ENCODE data around the gene ZNF831.
A peak's percentile ranks its signal among the peaks of the same experiment; 100 is the strongest.

The ZNF831 gene

GRCh38 chr20:59247731-59248684, 84.4 kb downstream of the ZNF831 start:
- peak; percentile 32 for DNase-seq (ENCODE audit: low read depth)

GRCh38 chr20:59250293-59250692, 86.7 kb downstream of the ZNF831 start:
- DNase-seq (ENCODE audit: low read depth) = no peak

DNA sequence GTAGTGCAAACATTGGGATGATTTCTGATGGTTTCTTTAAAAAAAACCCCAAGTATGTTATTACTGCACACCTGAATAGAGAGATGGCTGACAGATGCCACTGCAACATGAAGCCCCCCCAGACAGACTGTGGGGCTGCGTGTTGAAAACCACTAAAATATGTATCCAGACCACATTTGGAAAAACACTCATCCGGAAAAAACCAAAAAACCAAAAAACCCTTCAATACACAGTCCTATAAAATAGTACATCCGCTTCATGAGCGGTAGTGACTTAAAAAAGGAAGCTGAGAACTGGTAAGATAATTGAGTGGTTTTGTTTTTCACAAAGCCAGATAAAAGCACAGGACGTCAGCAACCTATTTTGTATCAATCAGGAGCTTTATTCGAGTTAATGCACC, 89.7 kb downstream of the ZNF831 start:
- no peak for DNase-seq (ENCODE audit: low read depth)

DNA sequence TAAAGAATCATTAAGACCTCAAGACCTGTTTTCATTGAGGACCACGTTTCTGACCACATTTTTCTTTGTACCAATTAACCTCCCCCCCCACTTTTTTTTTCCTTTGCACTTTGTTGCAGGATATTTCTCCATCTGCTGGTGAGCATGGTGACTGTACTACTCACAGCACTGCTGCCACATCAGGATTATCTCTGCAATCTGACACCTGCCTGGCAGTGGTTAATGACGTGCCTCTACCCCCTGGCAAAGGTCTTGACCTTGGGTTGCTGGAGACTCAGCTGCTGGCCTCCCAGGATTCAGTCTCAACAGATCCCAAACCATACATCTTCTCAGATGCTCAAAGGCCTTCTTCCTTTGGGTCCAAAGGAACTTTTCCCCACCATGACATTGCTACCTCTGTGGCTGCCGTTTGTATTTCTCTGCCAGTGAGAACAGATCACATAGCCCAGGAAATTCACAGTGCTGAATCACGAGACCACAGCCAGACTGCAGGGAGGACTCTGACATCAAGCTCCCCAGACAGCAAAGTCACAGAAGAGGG, 90.2 kb downstream of the ZNF831 start:
- no peak for DNase-seq (ENCODE audit: low read depth)

DNA sequence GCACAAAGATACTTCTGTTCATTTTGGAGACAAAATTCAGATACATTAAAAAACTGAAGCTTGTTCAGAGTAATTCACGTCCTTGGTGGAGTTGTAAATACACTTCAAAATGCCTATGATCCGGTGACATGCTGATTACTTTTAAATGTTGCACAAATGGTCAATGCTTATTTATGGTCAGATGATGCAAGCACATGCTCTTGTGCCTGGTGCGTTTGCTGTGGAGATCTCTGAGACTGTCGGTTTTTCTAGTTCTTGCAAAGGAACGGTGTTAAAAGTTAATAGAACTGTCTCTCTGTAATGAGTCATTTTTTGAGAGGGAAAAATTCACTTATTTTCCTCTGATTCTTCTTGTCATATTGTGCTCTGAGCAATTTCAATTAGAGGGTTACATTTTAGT, 91.6 kb downstream of the ZNF831 start:
- no peak for DNase-seq (ENCODE audit: low read depth)

- no peak for DNase-seq (ENCODE audit: low read depth)
These were observed 94.6 kb downstream of the ZNF831 start for GRCh38 chr20:59258221-59258621.

- no peak for DNase-seq (ENCODE audit: low read depth)
These were observed 96.3 kb downstream of the ZNF831 start for GRCh38 chr20:59259946-59260345.

- DNase-seq (ENCODE audit: low read depth) = no peak
These were observed 101.7 kb downstream of the ZNF831 start for GRCh38 chr20:59265298-59265697.

DNA sequence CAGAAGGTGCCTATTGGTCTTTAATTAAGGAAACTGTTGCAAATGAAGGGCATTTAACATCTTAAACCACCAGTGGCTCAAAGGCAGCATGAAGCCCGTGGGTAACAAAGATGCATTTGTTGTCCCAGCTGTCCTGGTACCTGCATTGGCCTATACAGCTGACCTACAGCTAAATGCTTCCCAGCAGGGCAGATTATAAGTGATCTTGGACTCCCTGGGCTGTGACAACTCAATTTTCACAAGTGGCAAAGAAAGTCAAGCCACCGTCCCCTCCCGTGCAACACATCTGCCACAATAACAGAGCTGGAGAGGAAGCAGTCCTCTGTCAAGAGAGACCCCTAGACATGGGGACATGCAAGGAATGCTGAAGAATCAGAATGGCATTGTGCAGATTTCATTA, 105.2 kb downstream of the ZNF831 start:
- DNase-seq (ENCODE audit: low read depth) = no peak

- no peak for DNase-seq (ENCODE audit: low read depth)
These were observed 105.9 kb downstream of the ZNF831 start for GRCh38 chr20:59269411-59270025.

GRCh38 chr20:59270380-59270779, 106.8 kb downstream of the ZNF831 start:
- DNase-seq (ENCODE audit: low read depth) = no peak

DNA sequence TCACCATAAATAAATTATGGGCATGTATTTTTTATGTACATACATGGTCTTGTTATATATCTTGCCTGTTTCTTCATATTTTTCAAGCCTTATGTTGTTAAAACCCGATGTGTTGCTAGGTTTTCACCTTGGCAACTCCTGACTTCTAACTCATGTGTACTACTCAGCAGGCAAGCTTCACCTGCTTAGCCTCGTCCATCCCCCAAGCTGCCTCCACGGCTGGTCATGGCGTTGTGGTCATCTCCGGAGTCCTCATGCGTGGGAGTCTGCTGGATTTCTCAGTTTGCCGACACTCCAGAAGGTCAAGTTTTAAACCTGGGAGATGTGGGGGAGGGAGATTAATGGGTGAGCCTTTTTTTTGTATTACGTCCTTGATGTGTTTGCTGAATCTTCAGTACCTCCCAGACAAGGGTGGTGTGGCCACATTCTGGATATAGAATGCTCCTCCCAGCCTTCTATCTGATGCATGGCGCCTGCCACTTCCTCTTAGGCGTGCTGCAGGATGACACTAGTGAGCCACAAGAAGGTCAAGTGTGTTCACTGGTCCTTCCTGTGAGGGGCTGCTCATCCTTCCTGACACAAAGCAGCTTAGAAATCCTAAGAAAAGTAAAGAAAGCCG, 110.2 kb downstream of the ZNF831 start:
- DNase-seq (ENCODE audit: low read depth) = no peak

GRCh38 chr20:59276938-59277337, 113.3 kb downstream of the ZNF831 start:
- DNase-seq (ENCODE audit: low read depth) = no peak

DNA sequence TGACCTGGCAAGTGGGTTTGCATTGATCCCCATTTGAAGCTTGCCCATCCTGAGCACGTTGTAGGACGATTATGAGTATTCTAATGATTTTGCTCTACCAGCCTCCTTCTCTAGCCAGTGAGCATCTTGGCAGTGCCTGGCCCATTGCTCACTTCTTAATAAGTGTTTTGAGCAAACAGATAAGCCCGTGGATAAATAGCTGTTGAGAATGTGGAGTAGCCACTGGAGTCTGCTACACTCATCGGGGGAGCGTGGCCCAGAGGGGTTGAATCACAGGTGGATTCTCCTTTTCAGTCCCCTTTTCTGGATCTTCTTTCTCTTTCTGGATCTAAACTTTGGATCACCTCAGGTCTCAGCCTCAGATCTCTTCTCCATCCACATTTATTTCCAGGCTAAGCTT, 120.8 kb downstream of the ZNF831 start:
- DNase-seq (ENCODE audit: low read depth) = no peak

DNA sequence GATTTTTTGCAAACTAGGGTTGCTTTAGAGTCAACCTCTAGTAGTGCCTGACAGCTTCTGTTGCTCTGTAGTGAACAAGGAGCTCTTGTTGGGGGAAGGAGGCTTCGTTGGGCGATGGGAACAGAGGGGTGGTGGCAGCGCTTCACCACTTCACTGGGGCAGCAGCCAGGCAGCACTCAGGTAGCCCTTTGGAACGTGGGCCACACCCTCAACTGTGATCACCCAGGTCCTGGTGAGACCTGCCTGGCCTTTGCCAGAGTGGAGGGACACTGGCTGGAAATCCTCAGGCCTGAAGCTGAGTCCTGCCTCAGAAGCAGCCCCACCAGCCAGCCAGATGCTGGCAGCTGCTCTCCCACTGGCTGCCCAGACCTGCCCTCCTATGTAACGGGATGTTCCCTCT, 126.4 kb downstream of the ZNF831 start:
- DNase-seq (ENCODE audit: low read depth) = no peak

- DNase-seq (ENCODE audit: low read depth) = no peak
These were observed 128.2 kb downstream of the ZNF831 start for GRCh38 chr20:59291740-59292383.

DNA sequence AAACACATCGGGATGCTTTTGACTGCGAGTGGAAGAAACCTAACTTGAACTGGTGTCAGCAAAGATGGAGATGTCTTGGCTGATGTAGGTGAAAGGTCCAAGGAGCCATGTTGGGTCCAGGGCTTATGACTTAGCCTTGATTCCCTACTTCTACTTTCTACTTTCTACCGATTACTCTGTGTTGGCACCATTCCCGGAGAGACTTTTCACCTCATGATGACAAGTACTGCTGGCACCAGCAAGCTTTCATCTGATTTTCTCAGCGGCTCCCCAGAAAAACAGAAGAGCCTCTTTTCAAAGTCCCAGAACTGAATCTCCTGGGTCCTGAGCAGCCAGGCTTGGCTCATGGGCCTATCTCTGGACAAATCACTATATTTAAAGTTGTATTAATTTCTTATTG, 131.9 kb downstream of the ZNF831 start:
- DNase-seq (ENCODE audit: low read depth) = no peak

DNA sequence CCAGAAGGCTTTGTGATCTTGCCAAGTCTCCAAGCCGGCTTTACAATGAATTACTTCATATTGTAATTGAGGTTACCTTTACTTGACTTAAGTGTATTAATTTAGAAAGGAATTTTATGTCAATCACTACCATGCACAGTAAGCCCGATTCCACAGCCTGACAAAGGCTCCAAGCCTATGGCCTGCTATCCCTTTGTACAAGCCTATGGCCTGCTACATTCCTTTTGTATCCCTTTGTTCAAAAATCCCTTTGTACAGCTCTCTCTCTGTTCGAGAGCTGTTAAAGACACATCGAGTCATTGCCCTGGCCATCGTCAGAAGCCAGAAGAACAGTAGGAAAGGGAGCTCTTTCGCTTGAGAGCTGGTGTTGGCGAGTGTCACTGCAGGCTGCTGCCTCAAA, 134.1 kb downstream of the ZNF831 start:
- DNase-seq (ENCODE audit: low read depth) = no peak

GRCh38 chr20:59299945-59300332, 136.3 kb downstream of the ZNF831 start:
- no peak for DNase-seq (ENCODE audit: low read depth)

GRCh38 chr20:59300333-59301081, 136.9 kb downstream of the ZNF831 start, which contains the start of gene EDN3:
Gene EDN3 (plus strand): TSS chr20:59300611. CDS start chr20:59300813, 202 bp downstream.
- no peak for DNase-seq (ENCODE audit: low read depth)

GRCh38 chr20:59301343-59302007, 137.9 kb downstream of the ZNF831 start:
- DNase-seq (ENCODE audit: low read depth) = no peak
